Esophagus muscularis mucosa (tissue), 4 donors: Measurements from ENCODE around the gene AUH. TPM values are rescaled to one million over a fixed set of nuclear protein-coding genes. Genes with fewer than 3 reads are reported as not detected.
"Not testable (repeated sequence)": the region's sequence is repeated elsewhere in the genome, so short reads cannot be mapped to it uniquely, and the experiment has no call there.

Experiments used
- DNase-seq: peaks from one replicate; pipeline ENCODE4 v3.0.0-alpha.2; 2017; ENCODE audit errors: extremely low spot score
- H3K27ac ChIP-seq, 4 donors: fragments of 200-600 bp; sonication (generic); replicated peaks in 1 of 4; 1 replicate in 3 of 4; 2 replicates in 1 of 4; pipeline ENCODE4 v1.5.1; 2016 to 2019; ENCODE audit warnings: mild to moderate bottlenecking in 1 of 4
- H3K27me3 ChIP-seq, 4 donors: fragments of 200-600 bp; sonication (generic); one replicate each; pipeline versions ENCODE4 v1.5.1 to v1.6.0; 2016 to 2019
- H3K36me3 ChIP-seq, 4 donors: fragments of 200-600 bp; sonication (generic); one replicate each; pipeline ENCODE4 v1.5.1; 2016 to 2019
- H3K4me1 ChIP-seq, 4 donors: fragments of 200-600 bp; sonication (generic); one replicate each; pipeline ENCODE4 v1.5.1; 2016 to 2019
- H3K4me3 ChIP-seq, 4 donors: fragments of 200-600 bp; sonication (generic); 1 replicate in 2 of 4; 2 replicates in 2 of 4; pipeline ENCODE4 v1.5.1; 2016 to 2019; ENCODE audit warnings: mild to moderate bottlenecking in 4 of 4, moderate library complexity in 1 of 4
- H3K9me3 ChIP-seq, 4 donors: fragments of 200-600 bp; sonication (generic); 1 replicate in 3 of 4; 2 replicates in 1 of 4; pipeline ENCODE4 v1.5.1; 2016 to 2019
- CTCF ChIP-seq, 3 experiments: fragments of 200-600 bp in 2 of 3; fragments of 450-650 bp in 1 of 3; sonication (generic) in 2 of 3; IDR thresholded peaks; one replicate each; pipeline ENCODE4 v1.5.1; 2017 to 2019; ENCODE audit warnings: antibody characterized with exemption in 3 of 3, mild to moderate bottlenecking in 2 of 3, moderate library complexity in 1 of 3
- EP300 ChIP-seq: sonication (generic); formaldehyde crosslinking; IDR thresholded peaks from one replicate; pipeline ENCODE4 v1.6.1; 2017; ENCODE audit warnings: antibody characterized with exemption
- POLR2A ChIP-seq: fragments of 450-650 bp; IDR thresholded peaks from one replicate; pipeline ENCODE4 v1.6.1; 2017; ENCODE audit warnings: antibody characterized with exemption, moderate library complexity, mild to moderate bottlenecking, low read depth
- POLR2AphosphoS5 ChIP-seq, 2 donors: sonication (generic); formaldehyde crosslinking; IDR thresholded peaks; one replicate each; pipeline ENCODE4 v1.6.1; 2017; ENCODE audit warnings: antibody characterized with exemption in 2 of 2
- WGBS: methylation state at CpG from one replicate; pipeline ENCODE4 v1.1.5; 2018; 5-methylcytosine and 5-hydroxymethylcytosine counted together
- intact Hi-C: fragments of 100-400 bp; cut with DNase I; formaldehyde crosslinking; loops from one replicate; pipeline ENCODE4 v1.15.1; 2023
- total RNA-seq, 4 donors: library from RNA; depleted of rRNA; stranded (reverse); fragments of >200 nt; gene quantifications; one replicate each; pipeline versions ENCODE4 v1.1.0 to v1.2.1, GENCODE V29; 2016

The AUH gene
- total RNA-seq, 4 donors from 2014 or later = 17.7 to 29.9 (median 22.3) TPM

GRCh38 chr9:91376239-91376638 lies 14.5 kb upstream of the AUH start:
- 82% methylated on average over 4 of the region's 4 CpGs for WGBS
- Histone ChIP-seq H3K9me3 (no peaks in the 10 kb centered on the region), H3K4me3 (no peak overlapping the region), H3K36me3 (no peaks in the 10 kb centered on the region), H3K4me1 (no peaks in the 10 kb centered on the region), H3K27me3 (no peaks in the 10 kb centered on the region), H3K27ac (no peak overlapping the region)
- no peak for TF ChIP-seq EP300
- TF ChIP-seq POLR2A = no peak
- intact Hi-C loops = no loop called here
- no peak for DNase-seq

GRCh38 chr9:91374939-91375338 lies 13.2 kb upstream of the AUH start:
- no peaks in the 10 kb centered on the region for H3K4me1 ChIP-seq
- TF ChIP-seq EP300 (no peak), CTCF (IDR thresholded peaks at IDR 0.05) (no peak), POLR2A (no peak), POLR2AphosphoS5 (IDR thresholded peaks at IDR 0.05) (no peak)
- intact Hi-C loops = no loop called here
- no peaks in the 10 kb centered on the region for H3K9me3 ChIP-seq
- no peaks in the 10 kb centered on the region for H3K27me3 ChIP-seq
- H3K36me3 ChIP-seq = no peaks in the 10 kb centered on the region
- H3K4me3 ChIP-seq = no peak overlapping the region
- WGBS = 25% methylated on average over 3 of the region's 3 CpGs
- H3K27ac ChIP-seq = no peak overlapping the region
- no peak for DNase-seq

GRCh38 chr9:91371894-91372293 lies 10.2 kb upstream of the AUH start:
- H3K4me1 ChIP-seq = no peaks in the 10 kb centered on the region
- H3K4me3 ChIP-seq = no peak overlapping the region
- TF ChIP-seq EP300 (no peak), POLR2A (no peak), POLR2AphosphoS5 (IDR thresholded peaks at IDR 0.05) (no peak), CTCF (IDR thresholded peaks at IDR 0.05) (no peak)
- no peaks in the 10 kb centered on the region for H3K27me3 ChIP-seq
- no peak for DNase-seq
- no peaks in the 10 kb centered on the region for H3K36me3 ChIP-seq
- H3K27ac ChIP-seq = no peak overlapping the region
- H3K9me3 ChIP-seq = no peaks in the 10 kb centered on the region
- 75% methylated on average over 1 of the region's 1 CpG for WGBS
- intact Hi-C loops = no loop called here

- H3K27me3 ChIP-seq, H3K4me3 ChIP-seq, H3K36me3 ChIP-seq, intact Hi-C loops, H3K27ac ChIP-seq, DNase-seq, H3K9me3 ChIP-seq, H3K4me1 ChIP-seq: not testable (repeated sequence)
- WGBS = 86% methylated on average over 3 of the region's 3 CpGs
These were observed 8.3 kb upstream of the AUH start for GRCh38 chr9:91370006-91370405.

- H3K27ac ChIP-seq = no peak overlapping the region
- no peak overlapping the region for H3K4me3 ChIP-seq
- WGBS = 100% methylated on average over 2 of the region's 3 CpGs
- DNase-seq = no peak
- no peaks in the 10 kb centered on the region for H3K36me3 ChIP-seq
- H3K9me3 ChIP-seq = no peaks in the 10 kb centered on the region
- TF ChIP-seq POLR2AphosphoS5 (IDR thresholded peaks at IDR 0.05) (no peak), CTCF (IDR thresholded peaks at IDR 0.05) (no peak), POLR2A (no peak), EP300 (no peak)
- H3K4me1 ChIP-seq = peaks cover 11 to 26% (median 19%) of the 10 kb centered on the region in 4 donors
- intact Hi-C loops = loop anchor here (5.0 kb wide), 4 partner anchors 48 to 267 kb away; partner anchors contain the start of gene NFIL3
- no peaks in the 10 kb centered on the region for H3K27me3 ChIP-seq
These were observed 3.0 kb upstream of the AUH start for GRCh38 chr9:91364702-91365101.

GRCh38 chr9:91364005-91364404 lies 2.3 kb upstream of the AUH start:
- intact Hi-C loops = loop anchor here (5.0 kb wide), 3 partner anchors 58 to 267 kb away; partner anchors contain the start of gene NFIL3
- TF ChIP-seq POLR2AphosphoS5 (IDR thresholded peaks at IDR 0.05) (no peak), EP300 (no peak), CTCF (IDR thresholded peaks at IDR 0.05) (no peak), POLR2A (no peak)
- DNase-seq = no peak
- Histone ChIP-seq H3K27me3 (no peaks in the 10 kb centered on the region), H3K4me1 (peaks cover 14 to 28% (median 26%) of the 10 kb centered on the region in 4 donors), H3K4me3 (no peak overlapping the region), H3K36me3 (no peaks in the 10 kb centered on the region), H3K9me3 (no peaks in the 10 kb centered on the region), H3K27ac (no peak overlapping the region)
- WGBS = 95% methylated on average over 5 of the region's 7 CpGs
